Stimulated activated CD8-positive, alpha-beta memory T cell treated with anti-CD3 and anti-CD28 coated beads, Interleukin-2, amount 100 ng/mL, for 1 hour (primary cell): ENCODE measurements around the gene SERGEF.

ENCODE experiments used
- DNase-seq, 2 donors: peaks; one replicate each; pipeline ENCODE4 v3.0.0-alpha.2; 2020; ENCODE audit warnings: low read depth in 2 of 2

SERGEF gene

DNA sequence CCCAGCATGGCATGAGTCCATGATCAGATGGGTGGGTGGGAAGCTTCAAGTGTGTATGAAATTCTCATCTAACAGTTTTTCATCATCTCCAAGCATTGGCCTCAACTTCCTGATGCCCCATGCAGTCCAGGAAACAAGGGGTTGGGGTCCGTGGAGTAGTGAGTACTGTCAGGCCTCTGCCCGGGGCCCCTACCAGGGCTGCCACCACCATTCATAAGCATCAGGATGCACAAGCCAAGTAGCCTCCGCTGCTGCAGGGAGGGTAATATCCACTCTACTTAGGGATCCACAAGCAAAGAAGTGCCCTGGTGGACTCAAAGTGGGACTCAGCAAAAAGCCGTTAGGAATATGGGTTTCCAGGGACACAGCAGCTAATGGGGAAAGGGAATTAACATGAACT lies 229.0 kb downstream of the SERGEF start:
- DNase-seq = no peak

DNA sequence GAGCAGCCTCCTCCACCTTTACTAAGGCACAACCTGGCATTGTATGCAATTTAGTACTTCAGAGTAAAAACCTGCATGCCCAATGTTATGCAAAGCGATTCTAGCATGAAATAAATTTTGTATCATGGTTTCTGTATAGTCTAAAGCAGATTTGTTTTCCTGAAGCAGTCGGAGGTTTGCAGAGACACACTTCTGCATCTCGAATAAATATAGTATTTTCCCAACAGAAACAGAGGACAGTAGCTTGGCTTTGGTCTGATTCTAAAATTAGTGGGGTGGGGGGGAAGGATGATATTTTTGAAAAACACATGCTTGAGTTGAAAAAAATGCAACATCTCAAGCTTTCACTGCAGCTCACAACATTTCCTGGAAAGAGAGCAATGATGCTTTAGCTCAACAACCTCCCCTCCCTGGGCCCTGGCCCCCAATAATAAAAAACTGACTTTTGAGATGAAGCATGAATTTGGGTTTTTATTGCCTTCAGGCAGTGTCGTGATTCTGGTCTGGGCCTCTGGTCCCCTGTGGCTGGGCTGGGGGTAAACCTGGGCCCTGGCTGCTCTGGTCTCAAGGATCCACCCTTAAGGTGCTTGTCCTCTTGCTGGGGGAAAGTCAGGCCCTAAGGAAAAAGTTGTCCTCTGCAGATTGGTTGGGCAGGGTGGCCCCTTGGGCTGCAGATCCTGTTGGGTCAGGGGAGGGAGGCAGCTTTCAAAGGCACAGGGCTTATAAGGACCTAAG lies 230.1 kb downstream of the SERGEF start:
- DNase-seq = no peak

DNA sequence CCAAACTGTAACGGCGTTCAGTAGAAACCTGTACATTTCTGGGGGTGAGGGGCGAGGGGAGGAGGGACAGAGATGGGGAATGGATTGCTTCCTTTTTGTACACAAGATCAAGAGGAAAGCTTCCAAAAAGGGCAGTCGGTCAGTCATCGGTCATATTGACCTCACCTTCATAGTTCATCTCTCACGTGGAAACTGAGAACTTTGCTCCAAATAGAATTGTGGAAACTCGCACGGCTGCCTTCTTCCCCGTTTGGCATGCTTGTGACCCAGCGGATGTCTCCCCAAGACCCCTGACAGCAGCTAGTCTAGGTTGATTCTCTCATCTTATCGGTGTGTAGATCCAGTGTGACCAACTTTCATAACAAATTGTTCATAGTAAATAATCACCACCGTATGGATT lies 230.7 kb downstream of the SERGEF start:
- no peak for DNase-seq

DNA sequence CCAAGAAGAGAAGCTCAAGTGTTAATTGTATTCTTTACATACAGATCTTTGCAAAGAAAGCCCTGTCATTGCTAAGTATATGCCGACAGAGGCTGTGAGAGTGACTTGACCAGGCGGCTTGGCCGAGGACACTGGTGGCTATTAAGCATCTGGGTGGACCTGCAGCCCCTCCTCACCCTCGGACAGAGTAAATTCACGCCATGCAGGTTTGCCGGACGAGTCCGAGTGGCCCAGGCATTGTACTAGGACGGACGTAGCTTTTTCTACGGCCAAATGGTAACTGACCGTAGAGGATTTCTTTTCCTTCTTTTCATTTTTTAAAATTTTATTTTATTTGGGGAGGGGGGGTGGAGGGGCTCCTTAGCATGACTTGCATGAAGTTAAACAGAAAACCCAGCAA lies 231.2 kb downstream of the SERGEF start:
- no peak for DNase-seq

DNA sequence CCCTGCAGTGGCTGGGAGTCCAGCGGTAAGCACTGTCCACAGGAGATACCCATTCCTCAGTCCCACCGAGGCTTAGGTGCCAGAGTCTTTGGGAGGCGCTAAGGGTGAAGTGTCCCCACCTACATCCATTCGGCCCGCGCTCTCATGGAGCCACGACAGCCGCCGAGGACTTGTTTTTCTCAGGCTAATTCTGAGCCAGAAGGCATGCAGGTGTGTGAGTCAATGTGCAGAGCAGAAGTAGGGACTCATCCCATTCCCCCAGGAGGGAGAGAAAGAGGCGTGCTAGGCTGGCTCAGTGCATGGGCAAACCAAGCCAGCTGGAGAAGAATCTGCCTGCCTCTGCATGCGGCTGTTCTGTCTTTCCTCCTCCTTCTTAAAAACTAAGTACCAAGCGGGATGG lies 231.6 kb downstream of the SERGEF start:
- no peak for DNase-seq

DNA sequence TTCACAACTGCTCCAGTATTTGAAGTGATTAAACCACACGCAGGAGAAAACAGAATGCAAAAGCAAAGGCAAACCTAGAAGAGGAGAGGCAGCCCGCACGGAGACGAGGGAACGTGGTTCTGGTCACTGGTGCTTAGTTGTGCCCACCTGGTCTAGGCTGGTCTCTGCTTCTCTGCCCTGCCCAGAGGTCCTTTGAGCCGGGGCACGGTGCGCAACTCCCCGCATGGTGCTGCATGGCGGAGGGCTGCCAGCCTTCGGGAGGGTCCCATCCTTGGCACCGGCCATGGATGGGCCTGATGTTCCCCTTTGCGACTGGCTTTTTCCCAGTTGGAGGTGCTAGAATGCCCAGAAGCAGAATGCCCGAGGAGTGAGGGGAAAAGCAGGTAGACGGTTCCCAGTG lies 232.2 kb downstream of the SERGEF start:
- no peak for DNase-seq

DNA sequence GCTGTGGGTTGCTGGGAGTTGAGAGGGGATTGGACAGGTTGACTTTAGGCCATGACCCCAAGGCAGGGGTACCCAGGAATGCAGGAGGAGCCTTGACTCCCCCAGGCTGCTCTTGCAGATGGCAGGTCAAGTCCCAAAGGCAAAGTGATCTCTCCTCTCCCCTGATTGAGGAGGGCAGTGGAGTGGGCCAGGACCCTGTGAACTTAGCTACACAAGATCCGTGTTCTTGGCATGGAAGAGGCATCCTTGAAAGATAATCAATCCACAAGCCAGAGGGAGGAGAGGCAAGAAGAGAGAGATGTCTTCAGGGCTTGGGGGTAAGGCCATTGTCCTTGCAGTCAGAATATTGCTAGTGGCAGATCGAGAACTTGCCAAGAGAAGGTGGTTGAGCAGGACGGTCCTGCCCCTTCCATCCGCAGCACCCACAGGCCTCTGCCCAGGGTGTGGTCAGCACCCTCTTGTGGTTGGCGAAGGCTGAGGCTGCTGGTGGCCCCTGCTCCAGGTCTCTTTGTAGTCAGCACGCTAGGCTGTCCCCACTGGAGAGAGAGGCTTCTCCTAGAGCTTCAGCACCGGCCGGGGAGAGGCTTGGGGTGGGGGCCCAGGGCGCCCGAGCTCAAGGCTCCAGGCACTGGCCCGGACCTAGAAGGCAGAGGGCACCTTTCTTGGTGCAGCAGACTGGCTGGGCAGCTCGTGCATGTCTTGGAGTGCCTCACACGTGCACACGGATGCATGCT lies 232.8 kb downstream of the SERGEF start:
- no peak for DNase-seq

DNA sequence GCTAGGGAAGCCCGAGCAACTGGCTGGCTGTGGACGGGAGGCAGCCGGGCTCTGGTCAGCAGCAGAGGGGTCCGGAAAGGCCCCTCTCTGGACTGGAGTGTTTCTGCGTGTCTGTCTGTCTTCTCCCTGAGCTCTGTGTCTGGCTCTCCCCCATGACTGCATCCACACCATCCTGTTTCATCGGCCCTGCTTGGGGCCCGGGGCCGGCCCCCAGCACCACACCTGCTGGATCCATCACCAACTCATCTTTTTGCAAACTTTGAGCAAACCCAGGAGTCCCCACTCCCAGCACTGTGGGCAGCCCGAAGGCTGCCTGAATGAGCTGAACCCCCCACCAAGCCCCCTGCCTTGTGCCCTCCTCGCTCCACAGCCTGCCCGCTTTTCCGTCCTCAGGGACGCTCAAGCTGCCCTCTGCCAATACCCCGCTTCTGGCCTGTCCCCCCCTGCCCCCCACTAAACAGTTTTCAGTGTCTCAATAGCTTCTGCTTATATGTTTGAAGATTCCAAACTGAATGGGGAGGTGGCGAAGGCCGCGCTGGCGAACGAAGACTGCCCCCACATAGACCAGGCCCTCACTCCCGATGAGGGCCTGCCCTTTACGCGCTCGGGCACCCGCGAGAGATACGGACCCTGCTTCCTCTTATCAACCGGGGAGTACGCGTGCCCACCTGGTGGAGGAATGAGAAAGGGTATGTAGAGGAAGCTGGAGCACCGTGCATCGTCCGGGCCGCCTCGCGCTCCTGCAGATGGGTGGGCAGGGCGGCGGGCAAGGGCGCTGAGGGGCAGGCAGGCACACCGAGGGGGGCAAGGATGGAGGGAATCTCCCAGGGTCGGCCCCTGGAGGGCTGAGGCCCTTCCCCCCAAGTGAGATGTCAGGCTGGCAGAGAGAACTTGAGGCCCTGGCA lies 233.6 kb downstream of the SERGEF start:
- DNase-seq = no peak

DNA sequence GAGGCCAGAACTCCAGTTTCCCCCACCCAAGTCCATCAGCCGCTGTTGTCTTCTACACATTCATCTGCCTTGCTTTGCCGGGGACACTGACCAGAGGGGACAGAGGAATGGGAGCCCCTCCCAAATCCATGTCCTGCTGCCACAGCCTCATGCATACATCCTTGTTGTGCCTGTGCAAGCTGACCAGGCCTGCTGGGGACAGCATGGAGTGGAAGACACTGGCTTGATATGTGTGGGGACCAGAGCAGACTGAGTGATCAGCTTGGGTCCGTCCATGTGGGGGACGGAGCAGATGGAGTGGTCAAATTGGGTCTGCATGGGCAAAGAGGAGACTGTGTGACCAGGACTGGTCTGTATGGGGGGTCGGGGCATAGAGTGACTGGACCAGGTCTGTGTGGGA lies 234.5 kb downstream of the SERGEF start:
- DNase-seq = no peak

DNA sequence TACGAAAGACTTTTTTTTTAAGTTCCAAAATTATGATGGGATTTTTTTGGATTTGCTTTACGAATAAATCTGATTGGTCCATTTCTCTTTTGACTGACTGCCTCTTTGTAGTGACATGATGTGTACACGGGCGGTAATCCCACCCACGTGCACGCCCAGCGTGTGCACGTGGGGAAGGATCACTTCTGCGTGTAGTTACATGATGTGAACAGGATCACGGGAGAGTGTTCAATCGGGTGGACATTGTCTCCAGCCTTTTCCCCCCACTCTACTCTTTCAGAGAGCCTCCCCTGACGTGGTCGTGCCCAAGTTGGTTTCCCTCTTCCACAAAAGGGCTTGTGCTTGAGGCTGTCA lies 235.1 kb downstream of the SERGEF start:
- DNase-seq = no peak

DNA sequence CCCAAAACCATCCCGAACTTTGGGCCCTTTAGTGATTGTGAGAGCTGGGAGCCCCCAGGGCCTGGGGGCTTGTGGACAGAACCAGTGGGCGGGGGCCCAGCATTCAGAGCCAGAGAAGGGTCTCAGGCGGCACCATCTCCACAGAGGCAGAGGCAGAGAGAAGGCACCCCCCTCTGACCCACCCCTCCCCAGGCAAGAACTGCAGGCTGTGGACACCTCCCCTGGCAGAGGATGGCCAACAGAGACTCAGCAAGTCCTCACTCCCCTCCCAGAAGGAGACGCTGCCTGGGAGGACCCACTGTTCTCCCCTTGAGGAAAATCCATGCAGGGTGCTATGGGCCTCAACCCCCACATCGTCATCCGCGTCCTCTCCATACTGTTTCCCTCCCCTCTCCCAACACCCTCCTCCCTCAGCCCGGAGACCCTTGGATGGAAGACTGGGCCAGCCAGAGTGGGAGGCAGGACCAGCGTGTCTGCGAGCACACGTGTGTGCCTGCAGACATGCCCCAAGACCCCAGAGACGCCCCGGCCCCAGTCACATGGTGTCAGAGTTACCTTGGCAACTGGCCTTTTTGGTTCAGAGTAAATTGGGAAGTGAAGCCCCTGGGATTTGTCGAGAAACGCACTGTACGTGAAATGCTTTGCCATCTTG lies 235.6 kb downstream of the SERGEF start:
- DNase-seq = no peak

DNA sequence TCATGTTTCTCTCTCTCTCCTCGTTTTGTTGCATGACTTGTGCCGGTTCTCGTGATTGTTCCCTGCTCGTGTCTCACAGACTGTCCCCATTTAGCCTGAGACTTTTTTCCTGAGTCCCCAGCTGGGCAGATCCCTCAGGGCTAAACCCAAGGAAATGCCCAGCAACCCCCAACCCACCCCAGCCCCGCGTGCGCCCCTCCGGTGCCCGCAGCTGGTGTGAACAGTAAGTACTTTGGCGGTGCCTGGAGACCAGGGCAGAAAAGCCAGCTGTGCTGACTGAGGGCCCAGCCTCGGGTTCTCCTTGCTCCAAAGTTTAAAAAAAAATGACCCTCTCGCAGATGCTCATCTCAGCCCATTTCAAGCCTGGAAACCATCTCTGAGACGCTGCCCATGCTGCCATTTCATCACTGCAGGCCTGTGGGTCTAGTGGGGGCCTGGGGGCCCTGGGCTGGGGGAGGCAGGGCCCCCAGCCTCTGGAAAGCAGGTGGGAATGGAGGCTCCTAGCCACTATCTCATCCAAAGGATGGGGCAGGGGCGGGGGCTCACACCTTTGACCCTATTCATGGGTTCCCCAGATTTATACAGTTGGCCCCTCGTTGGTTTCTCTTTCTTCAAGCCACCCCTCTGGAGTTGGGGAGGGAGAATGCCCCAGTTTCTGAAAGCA lies 236.5 kb downstream of the SERGEF start:
- DNase-seq = no peak

DNA sequence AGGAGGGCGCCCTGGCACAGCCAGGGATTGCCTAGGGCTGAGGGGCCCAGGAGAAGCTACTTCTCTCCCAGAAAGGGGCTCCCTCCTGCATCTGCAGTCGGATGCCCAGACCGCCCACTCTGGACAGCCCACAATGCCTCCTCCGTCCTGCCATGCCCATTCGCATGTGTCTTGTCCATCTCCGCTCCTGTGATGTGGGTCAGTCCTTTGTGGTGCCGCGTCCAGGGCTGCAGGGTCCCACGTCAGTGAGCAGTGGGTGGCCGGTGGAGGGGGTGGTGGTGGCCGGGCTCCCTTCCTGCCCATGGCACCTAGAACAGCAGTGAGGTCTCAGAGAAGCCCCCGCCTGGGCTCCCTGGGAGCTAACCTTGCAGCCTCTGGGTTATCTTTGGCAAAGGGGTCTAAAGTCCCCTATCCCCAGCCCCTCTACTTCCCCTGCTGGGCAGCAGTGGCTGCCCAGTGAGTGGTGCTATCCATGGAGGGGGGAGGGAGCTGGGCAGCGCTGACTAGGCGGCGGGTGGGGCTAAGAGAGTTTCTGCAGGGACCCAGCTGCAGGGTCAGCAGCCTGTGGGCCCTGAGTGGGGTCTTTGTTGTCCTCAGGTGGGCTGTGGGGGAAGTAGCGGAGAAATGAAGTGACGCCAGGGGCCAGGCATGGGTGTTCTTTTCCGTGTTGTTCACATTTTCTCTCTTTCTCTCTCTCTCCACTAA lies 237.2 kb downstream of the SERGEF start:
- DNase-seq = no peak

DNA sequence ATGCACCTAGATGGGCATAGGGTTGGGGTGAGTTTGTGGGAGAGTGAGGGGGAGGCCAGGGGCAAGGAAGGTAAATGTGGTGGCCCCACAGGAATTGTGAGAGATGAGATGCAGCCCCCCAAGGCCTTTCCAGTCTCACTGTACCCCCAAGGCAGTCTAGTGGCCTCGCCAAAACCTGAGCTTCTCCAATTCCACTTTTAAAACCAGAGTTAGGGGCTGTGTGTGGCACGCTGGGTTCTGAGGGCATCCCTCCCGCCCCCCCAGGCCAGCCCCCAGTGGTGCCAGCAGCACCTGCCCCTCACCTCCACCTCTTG lies 237.9 kb downstream of the SERGEF start:
- no peak for DNase-seq

DNA sequence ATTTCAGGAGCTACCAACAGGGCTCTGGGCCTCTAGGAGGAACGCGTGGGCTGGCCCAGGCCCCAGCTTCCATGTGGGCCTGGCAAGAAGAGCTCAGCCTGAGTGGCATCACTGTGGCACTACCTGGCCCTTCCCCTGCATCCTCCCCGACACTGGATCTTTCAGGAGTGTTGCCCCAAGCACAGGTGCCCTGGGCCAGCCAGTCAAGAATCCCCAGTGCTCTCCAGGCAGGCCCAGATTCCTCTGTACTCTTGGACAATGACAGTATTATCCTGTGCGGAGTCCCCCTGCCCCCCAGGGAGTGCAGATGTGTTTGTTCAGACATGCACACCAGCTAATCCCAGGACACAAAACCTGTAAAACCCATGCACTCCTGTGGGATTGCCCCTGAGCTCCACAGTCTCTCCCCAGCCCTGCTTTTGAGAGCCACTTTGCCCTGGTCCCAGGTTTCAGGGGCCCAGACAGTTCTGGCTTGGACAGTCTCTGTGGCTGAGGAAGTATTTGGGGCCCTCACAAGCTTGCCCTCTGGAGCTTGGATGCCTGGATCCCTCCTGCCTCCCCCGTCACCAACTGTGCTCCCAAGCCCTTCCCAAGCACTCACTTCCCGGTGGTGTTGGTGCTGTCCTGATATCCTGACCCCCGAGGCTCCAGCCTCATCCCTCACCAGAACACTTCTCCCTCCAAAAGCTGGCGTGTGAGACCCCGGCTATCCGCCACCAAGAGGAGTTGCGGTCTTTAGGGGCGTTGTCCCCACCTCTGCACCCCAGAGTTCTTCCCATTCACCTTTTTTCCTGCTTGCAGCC lies 238.4 kb downstream of the SERGEF start:
- DNase-seq = no peak

DNA sequence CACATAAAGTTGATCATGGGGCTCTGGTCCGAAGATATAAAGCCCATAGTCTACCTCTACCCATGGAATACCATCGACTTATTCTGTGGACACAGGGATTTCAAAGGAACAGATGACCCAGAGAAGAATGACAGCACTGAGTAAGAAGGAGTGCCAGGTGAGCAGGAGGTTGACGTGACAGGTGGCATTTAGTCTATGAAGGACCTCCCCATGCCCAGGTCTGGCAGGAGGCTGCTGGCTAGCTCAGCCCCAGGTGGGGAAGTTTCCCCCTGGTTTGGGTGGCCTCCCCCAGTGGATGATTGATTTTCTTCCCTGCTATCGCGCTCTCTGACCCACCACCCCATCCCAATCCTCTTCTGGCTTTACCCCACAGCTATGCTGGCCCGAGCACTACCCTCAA lies 239.2 kb downstream of the SERGEF start:
- no peak for DNase-seq

DNA sequence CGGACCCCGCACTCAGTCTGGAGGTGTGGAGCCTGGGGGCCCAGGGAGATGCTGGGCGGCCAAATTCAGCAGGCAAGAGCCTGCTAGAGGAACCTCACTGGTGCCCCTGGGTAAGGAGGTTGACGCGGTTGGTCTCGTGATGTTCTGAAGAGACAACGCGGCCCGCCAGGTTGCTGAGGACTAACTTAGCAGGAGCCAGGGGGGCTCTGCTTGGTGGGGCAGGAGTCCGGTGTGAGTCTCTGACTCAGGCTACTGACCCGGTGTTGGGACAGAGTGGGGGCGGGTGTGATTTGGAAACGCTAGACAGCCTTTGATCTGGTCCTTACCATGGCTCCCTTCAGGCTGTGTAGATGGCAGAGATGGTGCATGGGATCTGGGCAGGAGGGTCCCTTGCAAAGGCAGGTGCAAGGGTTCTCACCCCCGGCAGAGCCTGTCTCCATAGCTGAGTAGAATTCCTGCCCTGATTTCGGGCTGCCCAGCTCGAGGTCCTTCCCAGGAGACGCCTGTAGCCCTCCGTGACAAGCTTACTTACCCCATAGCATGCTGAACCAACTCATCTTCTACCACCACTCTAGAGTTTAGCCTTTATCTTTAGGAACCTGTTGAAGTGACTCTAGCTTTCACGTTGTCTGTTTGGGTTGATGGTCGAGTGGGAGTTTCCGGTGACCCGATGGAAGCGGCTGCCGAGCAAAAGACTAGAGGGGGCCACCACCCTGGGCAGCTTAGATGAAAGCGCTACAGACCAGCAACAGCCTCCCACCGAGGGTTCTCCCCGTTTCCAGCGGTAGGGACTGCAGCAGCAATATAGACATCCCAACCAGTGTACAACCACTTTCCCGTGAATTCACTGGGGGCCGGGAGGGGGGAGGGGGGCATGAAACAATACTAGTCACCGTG lies 239.9 kb downstream of the SERGEF start:
- no peak for DNase-seq

DNA sequence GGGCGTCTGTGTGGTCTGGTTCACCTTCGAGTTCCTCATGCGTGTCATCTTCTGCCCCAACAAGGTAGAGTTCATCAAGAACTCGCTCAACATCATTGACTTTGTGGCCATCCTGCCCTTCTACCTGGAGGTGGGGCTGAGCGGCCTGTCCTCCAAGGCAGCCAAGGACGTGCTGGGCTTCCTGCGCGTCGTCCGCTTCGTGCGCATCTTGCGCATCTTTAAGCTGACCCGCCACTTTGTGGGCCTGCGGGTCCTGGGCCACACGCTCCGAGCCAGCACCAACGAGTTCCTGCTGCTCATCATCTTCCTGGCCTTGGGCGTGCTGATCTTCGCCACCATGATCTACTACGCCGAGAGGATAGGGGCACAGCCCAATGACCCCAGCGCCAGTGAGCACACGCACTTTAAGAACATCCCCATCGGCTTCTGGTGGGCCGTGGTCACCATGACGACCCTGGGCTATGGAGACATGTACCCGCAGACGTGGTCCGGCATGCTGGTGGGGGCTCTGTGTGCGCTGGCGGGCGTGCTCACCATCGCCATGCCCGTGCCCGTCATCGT lies 240.9 kb downstream of the SERGEF start:
- no peak for DNase-seq

DNA sequence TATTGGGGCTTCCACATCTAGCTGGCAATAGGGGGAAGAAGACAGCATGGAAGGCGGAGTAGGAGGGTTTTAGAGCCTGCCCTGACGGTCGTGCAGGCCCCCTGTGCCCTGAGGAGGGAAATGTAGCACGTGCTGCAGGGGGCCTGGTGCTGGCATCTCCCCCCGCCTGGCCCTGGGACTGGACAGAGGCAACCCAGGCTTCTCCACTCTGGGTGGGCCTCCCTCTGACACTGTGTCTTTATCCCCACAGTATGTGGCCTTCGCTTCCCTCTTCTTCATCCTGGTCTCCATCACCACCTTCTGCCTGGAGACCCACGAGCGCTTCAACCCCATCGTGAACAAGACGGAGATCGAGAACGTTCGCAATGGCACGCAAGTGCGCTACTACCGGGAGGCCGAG lies 241.4 kb downstream of the SERGEF start:
- no peak for DNase-seq
